GM12801 (cell line): ENCODE data around the gene CAPN12.

ENCODE experiments used
- TF ChIP-seq, protein P1 (sequence below): IDR thresholded peaks from one replicate; pipeline ENCODE4 v1.5.1; 2011; ENCODE audit warnings: control low read depth; ENCODE audit not compliant: insufficient read length; ENCODE audit errors: extremely low read depth

The CAPN12 gene

DNA sequence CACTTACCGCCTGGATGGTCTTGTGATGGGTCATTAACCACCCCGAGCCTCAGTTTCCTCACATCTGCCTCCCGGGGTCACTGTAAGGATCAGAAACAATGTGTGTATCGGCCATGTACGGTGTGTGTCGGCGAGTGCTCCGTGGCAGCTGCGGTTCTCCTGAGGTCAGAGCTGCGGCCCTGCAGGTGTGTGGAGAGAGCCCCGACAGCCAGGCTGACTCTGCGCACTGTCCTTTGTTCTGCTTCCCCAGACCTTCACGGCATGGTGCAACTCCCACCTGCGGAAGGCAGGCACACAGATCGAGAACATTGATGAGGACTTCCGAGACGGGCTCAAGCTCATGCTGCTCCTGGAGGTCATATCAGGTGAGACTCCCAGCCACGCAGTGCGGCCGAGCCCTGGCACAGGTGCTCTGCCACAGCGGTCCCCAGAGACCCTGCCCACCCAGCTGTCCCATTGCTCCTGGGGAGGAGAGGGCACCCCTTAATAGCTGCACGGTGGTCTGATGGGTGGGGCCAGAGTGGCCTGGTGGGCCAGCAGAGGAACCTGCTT is 43.8 kb downstream of the CAPN12 start:
- TF ChIP-seq, protein P1, sequence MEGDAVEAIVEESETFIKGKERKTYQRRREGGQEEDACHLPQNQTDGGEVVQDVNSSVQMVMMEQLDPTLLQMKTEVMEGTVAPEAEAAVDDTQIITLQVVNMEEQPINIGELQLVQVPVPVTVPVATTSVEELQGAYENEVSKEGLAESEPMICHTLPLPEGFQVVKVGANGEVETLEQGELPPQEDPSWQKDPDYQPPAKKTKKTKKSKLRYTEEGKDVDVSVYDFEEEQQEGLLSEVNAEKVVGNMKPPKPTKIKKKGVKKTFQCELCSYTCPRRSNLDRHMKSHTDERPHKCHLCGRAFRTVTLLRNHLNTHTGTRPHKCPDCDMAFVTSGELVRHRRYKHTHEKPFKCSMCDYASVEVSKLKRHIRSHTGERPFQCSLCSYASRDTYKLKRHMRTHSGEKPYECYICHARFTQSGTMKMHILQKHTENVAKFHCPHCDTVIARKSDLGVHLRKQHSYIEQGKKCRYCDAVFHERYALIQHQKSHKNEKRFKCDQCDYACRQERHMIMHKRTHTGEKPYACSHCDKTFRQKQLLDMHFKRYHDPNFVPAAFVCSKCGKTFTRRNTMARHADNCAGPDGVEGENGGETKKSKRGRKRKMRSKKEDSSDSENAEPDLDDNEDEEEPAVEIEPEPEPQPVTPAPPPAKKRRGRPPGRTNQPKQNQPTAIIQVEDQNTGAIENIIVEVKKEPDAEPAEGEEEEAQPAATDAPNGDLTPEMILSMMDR: no peak

DNA sequence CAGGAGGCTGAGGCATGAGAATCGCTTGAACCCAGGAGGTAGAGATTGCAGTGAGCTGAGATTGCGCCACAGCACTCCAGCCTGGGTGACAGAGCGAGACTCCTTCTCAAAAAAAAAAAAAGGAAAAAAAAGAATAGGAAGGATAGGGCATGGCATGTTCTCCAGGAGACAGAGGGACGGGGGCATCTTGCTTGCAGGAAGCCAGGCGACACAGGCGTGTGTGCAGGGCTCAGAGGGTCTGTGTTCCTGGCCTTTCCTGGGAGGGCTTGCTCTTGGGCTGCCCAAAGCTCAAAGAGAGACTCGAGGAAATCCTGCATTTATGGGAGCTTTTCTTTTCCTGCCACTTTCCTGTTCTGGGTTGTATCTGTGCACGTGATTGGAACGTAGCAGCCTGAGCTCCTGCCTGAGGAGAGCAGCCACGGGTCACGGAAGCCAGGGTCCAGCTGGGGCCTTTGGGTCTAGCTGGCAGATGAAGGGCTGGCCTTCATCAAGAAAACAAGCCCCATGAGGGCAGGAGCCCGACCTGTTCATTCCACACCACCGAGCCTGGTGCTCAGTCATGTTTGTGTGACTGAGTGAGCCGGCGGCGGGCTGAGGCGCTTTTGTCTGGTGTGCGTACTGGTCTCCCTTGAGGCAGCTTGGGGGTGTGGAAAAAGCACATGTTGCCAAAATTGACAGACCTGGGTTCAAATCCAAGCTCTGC is 44.5 kb downstream of the CAPN12 start:
- TF ChIP-seq, protein P1: no peak

DNA sequence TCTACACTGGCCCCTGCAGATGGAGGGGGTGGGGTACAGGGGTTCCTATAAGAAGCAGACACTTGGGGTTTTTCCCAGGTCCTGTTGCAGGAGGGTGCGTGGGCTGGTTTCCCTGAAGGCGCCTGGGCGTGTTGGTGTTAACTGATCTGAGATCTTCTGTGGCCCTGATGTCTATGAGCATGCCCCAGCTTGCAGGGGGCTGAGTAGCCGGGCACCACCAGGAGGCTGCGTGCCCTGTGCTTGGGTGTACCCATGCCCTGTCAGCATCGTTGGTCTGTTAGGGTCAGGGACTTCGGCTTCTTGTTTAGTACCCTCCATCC is 45.3 kb downstream of the CAPN12 start:
- TF ChIP-seq, protein P1: no peak

DNA sequence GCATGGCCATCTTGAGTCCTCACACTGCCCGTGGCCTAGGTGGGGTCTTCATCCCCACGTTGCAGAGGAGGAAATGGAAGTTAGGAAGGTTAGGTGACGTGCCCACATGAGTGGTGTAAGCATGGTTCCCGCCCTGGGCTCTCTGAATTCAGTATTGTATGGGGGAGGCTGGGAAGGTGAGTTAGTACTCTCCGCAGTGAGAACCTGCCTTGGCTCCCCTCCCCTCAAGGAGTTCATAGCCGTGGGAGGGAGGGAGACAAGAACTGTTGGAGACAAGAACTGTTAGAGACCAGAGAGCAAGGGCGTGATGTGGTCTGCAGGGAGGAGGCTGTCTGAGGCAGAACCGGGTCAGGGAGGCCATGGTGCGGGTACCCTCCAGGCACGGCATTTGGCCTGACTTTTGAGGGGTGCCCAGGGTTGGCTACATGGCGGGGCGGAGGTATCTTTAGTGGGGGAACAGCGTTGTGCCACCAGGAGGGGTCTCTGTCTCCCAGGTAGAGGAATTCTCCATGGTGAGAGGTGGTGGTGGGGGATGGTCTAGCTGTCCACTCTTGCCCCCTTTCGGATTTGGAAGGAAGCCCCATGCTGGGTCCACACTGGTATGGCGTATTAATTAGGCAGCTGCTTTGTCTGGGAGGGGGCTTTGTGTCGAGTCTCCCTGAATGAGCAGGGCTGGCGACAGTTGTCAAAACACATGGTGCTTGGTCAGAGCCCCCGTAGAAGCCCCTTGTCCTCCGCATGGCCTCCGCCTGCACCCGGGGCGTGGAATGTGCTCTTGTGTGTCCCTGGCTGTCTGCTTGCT is 45.8 kb downstream of the CAPN12 start:
- TF ChIP-seq, protein P1: no peak

DNA sequence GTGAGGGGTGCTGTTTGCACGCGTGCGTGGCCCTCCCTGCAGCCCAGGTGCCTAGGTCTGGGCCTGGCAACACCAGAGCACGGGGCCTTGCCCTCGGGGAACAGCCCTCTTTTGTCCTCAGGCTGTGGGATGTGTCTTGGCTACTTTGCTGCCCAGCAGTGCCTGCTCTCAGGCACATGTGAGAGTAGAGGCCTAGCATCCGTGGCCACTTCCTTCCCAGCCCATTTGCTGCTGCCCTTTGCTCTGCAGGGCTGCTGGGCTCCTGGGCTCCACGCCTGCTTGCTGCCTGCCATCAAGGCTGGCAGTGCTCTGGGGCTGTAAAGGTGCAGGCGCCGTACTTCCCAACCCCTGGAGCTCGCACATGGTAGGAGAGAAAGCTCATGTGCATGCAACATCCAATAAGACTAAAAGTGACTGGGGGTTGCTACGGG is 46.6 kb downstream of the CAPN12 start:
- TF ChIP-seq, protein P1: no peak

DNA sequence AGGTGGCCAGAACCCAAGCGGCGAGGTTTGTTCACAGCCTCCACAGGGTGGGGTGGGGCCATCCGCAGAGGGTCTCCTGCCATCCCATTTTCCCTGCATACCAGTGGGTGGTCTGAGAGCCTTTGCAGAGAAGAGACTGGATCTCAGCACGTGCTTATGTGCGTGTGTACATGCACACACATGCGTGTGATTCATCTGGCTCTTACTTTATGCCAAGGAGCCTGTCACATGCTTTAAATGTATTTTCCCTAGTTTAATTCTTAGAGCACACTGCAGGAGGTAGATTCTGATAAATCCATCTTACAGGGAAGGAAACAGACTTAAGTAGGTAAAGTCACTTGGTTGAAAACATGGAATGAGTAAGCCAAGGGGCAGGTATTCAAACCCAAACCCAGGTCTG is 47.1 kb downstream of the CAPN12 start:
- TF ChIP-seq, protein P1: no peak

DNA sequence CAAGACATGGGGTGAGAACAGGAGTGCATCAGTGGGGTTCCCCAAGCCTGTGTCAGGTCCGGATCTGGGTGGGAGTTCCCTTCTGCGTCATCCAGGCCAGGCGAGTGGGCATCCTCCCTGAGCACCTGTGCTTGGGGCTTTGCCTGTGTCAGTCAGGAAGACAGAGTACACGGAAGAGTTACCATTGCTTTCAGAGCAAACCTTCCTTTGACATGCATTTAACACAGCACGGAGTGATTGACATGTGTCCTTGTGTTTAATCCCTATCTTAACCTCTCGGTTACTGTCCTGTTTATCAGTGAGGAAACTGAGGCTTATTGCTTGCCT is 47.6 kb downstream of the CAPN12 start:
- TF ChIP-seq, protein P1: no peak
